Tibial nerve (tissue), 4 donors: ENCODE data around the gene SRR. TPM values are rescaled to one million over a fixed set of nuclear protein-coding genes. Genes with fewer than 3 reads are reported as not detected.

Experiments
- DNase-seq, 2 donors: peaks; one replicate each; pipeline ENCODE4 v3.0.0-alpha.2; 2019; ENCODE audit warnings: low spot score in 2 of 2
- H3K27ac ChIP-seq, 4 donors: fragments of 200-600 bp; sonication (generic) in 3 of 4; one replicate each; pipeline ENCODE4 v1.5.1; 2017 to 2019; ENCODE audit warnings: mild to moderate bottlenecking in 1 of 4
- H3K27me3 ChIP-seq, 2 donors: fragments of 200-600 bp; sonication (generic) in 1 of 2; one replicate each; pipeline versions ENCODE4 v1.5.1 to v1.6.0; 2017 to 2019
- H3K36me3 ChIP-seq, 3 donors: fragments of 200-600 bp; sonication (generic); one replicate each; pipeline ENCODE4 v1.5.1; 2018 to 2019
- H3K4me1 ChIP-seq, 4 donors: fragments of 200-600 bp; sonication (generic) in 3 of 4; one replicate each; pipeline ENCODE4 v1.5.1; 2017 to 2019
- H3K4me3 ChIP-seq, 4 donors: fragments of 200-600 bp; sonication (generic) in 3 of 4; one replicate each; pipeline ENCODE4 v1.5.1; 2017 to 2019; ENCODE audit warnings: mild to moderate bottlenecking in 1 of 4, moderate library complexity in 1 of 4
- H3K9me3 ChIP-seq, 4 donors: fragments of 200-600 bp; sonication (generic) in 3 of 4; one replicate each; pipeline ENCODE4 v1.5.1; 2017 to 2019
- CTCF ChIP-seq, 5 experiments: fragments of 200-600 bp in 3 of 5; fragments of 450-650 bp in 2 of 5; sonication (generic) in 3 of 5; IDR thresholded peaks; one replicate each; pipeline ENCODE4 v1.5.1; 2016 to 2019; ENCODE audit warnings: antibody characterized with exemption in 5 of 5, mild to moderate bottlenecking in 3 of 5, moderate library complexity in 2 of 5
- EP300 ChIP-seq, 2 donors: sonication (generic); formaldehyde crosslinking; IDR thresholded peaks; one replicate each; pipeline ENCODE4 v1.6.1; 2017; ENCODE audit warnings: antibody characterized with exemption in 2 of 2, mild to moderate bottlenecking in 1 of 2
- POLR2A ChIP-seq, 2 donors: fragments of 450-650 bp; IDR thresholded peaks; one replicate each; pipeline ENCODE4 v1.6.1; 2017; ENCODE audit warnings: antibody characterized with exemption in 2 of 2, mild to moderate bottlenecking in 2 of 2, moderate library complexity in 2 of 2
- WGBS, 2 donors: methylation state at CpG; one replicate each; pipeline ENCODE4 v1.1.5; 2018; 5-methylcytosine and 5-hydroxymethylcytosine counted together
- total RNA-seq, 4 donors: library from RNA; depleted of rRNA; stranded (reverse); fragments of >200 nt; gene quantifications; one replicate each; pipeline ENCODE4 v1.1.0, GENCODE V29; 2016

Gene SRR
- total RNA-seq, 4 donors from 2014 or later = 6.3 to 13.8 (median 7.9) TPM

GRCh38 chr17:2365132-2365531, 61.4 kb downstream of the SRR start:
- Histone ChIP-seq H3K27ac (no peak overlapping the region), H3K27me3 (no peaks in the 10 kb centered on the region), H3K4me3 (no peak overlapping the region), H3K9me3 (no peaks in the 10 kb centered on the region), H3K4me1 (peaks cover 0 to 21% (median 0%) of the 10 kb centered on the region in 4 donors), H3K36me3 (peaks cover 0 to 95% (median 0%) of the 10 kb centered on the region in 3 donors)
- no peak for DNase-seq
- 93 to 95% methylated on average over 19 to 20 of the region's 20 CpGs for WGBS, 2 donors
- TF ChIP-seq EP300 (IDR thresholded peaks at IDR 0.05) (no peak), CTCF (IDR thresholded peaks at IDR 0.05) (no peak), POLR2A (IDR thresholded peaks at IDR 0.05) (no peak)

GRCh38 chr17:2366747-2367494, 63.2 kb downstream of the SRR start:
- no peak for DNase-seq
- TF ChIP-seq POLR2A (IDR thresholded peaks at IDR 0.05) (no peak), EP300 (IDR thresholded peaks at IDR 0.05) (no peak), CTCF (IDR thresholded peaks at IDR 0.05) (no peak)
- H3K9me3 ChIP-seq = no peaks in the 10 kb centered on the region
- no peak overlapping the region for H3K27ac ChIP-seq
- H3K36me3 ChIP-seq = peaks cover 0 to 96% (median 0%) of the 10 kb centered on the region in 3 donors
- H3K4me3 ChIP-seq = no peak overlapping the region
- peaks cover 0 to 21% (median 0%) of the 10 kb centered on the region in 4 donors for H3K4me1 ChIP-seq
- 74 to 84% methylated on average over 26 of the region's 26 CpGs for WGBS, 2 donors
- H3K27me3 ChIP-seq = no peaks in the 10 kb centered on the region

- Histone ChIP-seq H3K36me3 (peaks cover 0 to 98% (median 0%) of the 10 kb centered on the region in 3 donors), H3K4me3 (no peak overlapping the region), H3K27me3 (no peaks in the 10 kb centered on the region), H3K9me3 (no peaks in the 10 kb centered on the region), H3K27ac (no peak overlapping the region), H3K4me1 (peaks cover 0 to 20% (median 0%) of the 10 kb centered on the region in 4 donors)
- DNase-seq = no peak
- TF ChIP-seq EP300 (IDR thresholded peaks at IDR 0.05) (no peak), CTCF (IDR thresholded peaks at IDR 0.05) (no peak), POLR2A (IDR thresholded peaks at IDR 0.05) (no peak)
- 85 to 88% methylated on average over 8 of the region's 8 CpGs for WGBS, 2 donors
Observed at GRCh38 chr17:2368359-2368758, 64.6 kb downstream of the SRR start.

- TF ChIP-seq POLR2A (IDR thresholded peaks at IDR 0.05) (no peak), EP300 (IDR thresholded peaks at IDR 0.05) (no peak), CTCF (IDR thresholded peaks at IDR 0.05) (no peak)
- no peaks in the 10 kb centered on the region for H3K27me3 ChIP-seq
- no peak overlapping the region for H3K27ac ChIP-seq
- 72 to 80% methylated on average over 5 of the region's 5 CpGs for WGBS, 2 donors
- peaks cover 0 to 98% (median 0%) of the 10 kb centered on the region in 3 donors for H3K36me3 ChIP-seq
- no peak for DNase-seq
- H3K4me3 ChIP-seq = no peak overlapping the region
- H3K9me3 ChIP-seq = no peaks in the 10 kb centered on the region
- H3K4me1 ChIP-seq = peaks cover 0 to 13% (median 0%) of the 10 kb centered on the region in 4 donors
Observed at GRCh38 chr17:2369039-2369438, 65.3 kb downstream of the SRR start.

- no peak for TF ChIP-seq EP300 (IDR thresholded peaks at IDR 0.05)
- DNase-seq = no peak
- Histone ChIP-seq H3K4me3 (no peak overlapping the region), H3K4me1 (peaks cover 0 to 6% (median 0%) of the 10 kb centered on the region in 4 donors), H3K27me3 (no peaks in the 10 kb centered on the region), H3K27ac (no peak overlapping the region), H3K9me3 (no peaks in the 10 kb centered on the region), H3K36me3 (peaks cover 0 to 98% (median 0%) of the 10 kb centered on the region in 3 donors)
- WGBS, 2 donors = 59 to 60% methylated on average over 15 to 20 of the region's 20 CpGs
Observed at GRCh38 chr17:2369551-2370210, 65.9 kb downstream of the SRR start.
